GM23338 (cell line): Measurements from ENCODE around the gene COL9A2. TPM values are rescaled to one million over a fixed set of nuclear protein-coding genes. Genes with fewer than 3 reads are reported as not detected.

ENCODE experiments used
- ATAC-seq: fragments of 200-7000 bp; cut with Tn5 transposase; 3 replicates; pipeline ENCODE4 v1.9.1; 2020
- DNase-seq: peaks from one replicate; pipeline ENCODE4 v3.0.0-alpha.2; 2015; ENCODE audit warnings: low spot score
- H2AFZ ChIP-seq: fragments of 200-600 bp; sonication (generic); 2 replicates; pipeline ENCODE4 v1.8.0; 2016; ENCODE audit warnings: antibody characterized with exemption, mild to moderate bottlenecking, moderate library complexity
- H3F3A ChIP-seq: fragments of 200-600 bp; sonication (generic); replicated peaks from 2 replicates; pipeline ENCODE4 v1.8.0; 2017; ENCODE audit warnings: antibody characterized with exemption, mixed run types, low read depth
- H3K27ac ChIP-seq: fragments of 200-600 bp; sonication (generic); 2 replicates; pipeline ENCODE4 v1.6.1; 2016; ENCODE audit warnings: low read depth
- H3K27me3 ChIP-seq: fragments of 200-600 bp; sonication (generic); 2 replicates; pipeline ENCODE4 v1.8.0; 2016; ENCODE audit warnings: mild to moderate bottlenecking, mixed run types, moderate library complexity; ENCODE audit not compliant: insufficient read depth
- H3K36me3 ChIP-seq: fragments of 200-600 bp; sonication (generic); 2 replicates; pipeline ENCODE4 v1.8.0; 2016; ENCODE audit warnings: mild to moderate bottlenecking; ENCODE audit not compliant: insufficient read depth
- H3K4me1 ChIP-seq: fragments of 200-600 bp; sonication (generic); 2 replicates; pipeline ENCODE4 v1.8.0; 2016; ENCODE audit warnings: mild to moderate bottlenecking, moderate library complexity; ENCODE audit not compliant: insufficient read depth
- H3K4me2 ChIP-seq: fragments of 200-600 bp; sonication (generic); 2 replicates; pipeline ENCODE4 v1.7.1; 2017; ENCODE audit warnings: mixed run types
- H3K4me3 ChIP-seq: fragments of 200-600 bp; sonication (generic); 2 replicates; pipeline ENCODE4 v1.6.1; 2016; ENCODE audit warnings: mixed run types
- H3K79me2 ChIP-seq: fragments of 200-600 bp; sonication (generic); replicated peaks from 2 replicates; pipeline ENCODE4 v1.8.0; 2017; ENCODE audit warnings: mild to moderate bottlenecking; ENCODE audit not compliant: insufficient read depth
- H3K9me2 ChIP-seq: fragments of 200-600 bp; sonication (generic); 2 replicates; pipeline ENCODE4 v1.8.0; 2017; ENCODE audit not compliant: insufficient read depth
- H4K20me1 ChIP-seq: fragments of 200-600 bp; sonication (generic); replicated peaks from 2 replicates; pipeline ENCODE4 v1.8.0; 2017; ENCODE audit warnings: mild to moderate bottlenecking; ENCODE audit not compliant: insufficient read depth
- H3K27ac Mint-ChIP-seq: 2 replicates; pipeline ENCODE4 v1.8.0; 2020; ENCODE audit warnings: inconsistent platforms, mild to moderate bottlenecking, moderate library complexity, mixed read lengths
- H3K27me3 Mint-ChIP-seq: 3 replicates; pipeline ENCODE4 v1.8.0; 2022; ENCODE audit warnings: low read depth, mild to moderate bottlenecking, moderate library complexity, mixed read lengths, inconsistent platforms; ENCODE audit not compliant: insufficient read depth, poor library complexity
- H3K36me3 Mint-ChIP-seq: 3 replicates; pipeline ENCODE4 v1.8.0; 2021; ENCODE audit warnings: low read depth, mild to moderate bottlenecking, inconsistent platforms, moderate library complexity, mixed read lengths
- H3K4me1 Mint-ChIP-seq: 3 replicates; pipeline ENCODE4 v1.8.0; 2020; ENCODE audit warnings: mild to moderate bottlenecking, inconsistent platforms, mixed read lengths
- H3K4me3 Mint-ChIP-seq: 3 replicates; pipeline ENCODE4 v1.8.0; 2021; ENCODE audit warnings: moderate library complexity, mild to moderate bottlenecking, inconsistent platforms, mixed read lengths
- H3K9me3 Mint-ChIP-seq: 3 replicates; pipeline ENCODE4 v1.8.0; 2020; ENCODE audit warnings: moderate library complexity, mild to moderate bottlenecking, inconsistent platforms, mixed read lengths
- CREB1 ChIP-seq: fragments of 250-450 bp; sonication (Bioruptor Pico); IDR thresholded peaks from 2 replicates; pipeline ENCODE4 v1.5.0; 2020; ENCODE audit warnings: low read depth, mild to moderate bottlenecking, moderate library complexity
- EZH2 ChIP-seq: fragments of 200-600 bp; sonication (generic); IDR thresholded peaks from one replicate; pipeline ENCODE4 v1.8.0; 2017; ENCODE audit warnings: antibody characterized with exemption, mild to moderate bottlenecking, low read depth; ENCODE audit not compliant: unreplicated experiment
- EZH2phosphoT487 ChIP-seq: fragments of 200-600 bp; sonication (generic); IDR thresholded peaks from one replicate; pipeline ENCODE4 v1.8.1; 2018; ENCODE audit warnings: antibody characterized with exemption; ENCODE audit not compliant: unreplicated experiment
- STAT1 ChIP-seq: IDR thresholded peaks from one replicate; pipeline ENCODE4 v1.6.1; 2016; ENCODE audit warnings: antibody characterized with exemption; ENCODE audit not compliant: unreplicated experiment
- ZNF114 ChIP-seq: fragments of 250-450 bp; sonication (Bioruptor Pico); IDR thresholded peaks from 2 replicates; pipeline ENCODE4 v1.5.0; 2020; ENCODE audit warnings: mild to moderate bottlenecking, moderate library complexity
- polyA plus RNA-seq: library from polyadenylated mRNA; unstranded; fragments of >200 nt; fragmentation: Nextera tagmentation; extraction: Ambion mirVana; gene quantifications from 2 replicates; pipeline ENCODE4 v1.2.1, GENCODE V29; 2016
- total RNA-seq: library from RNA; depleted of rRNA; stranded (reverse); fragments of >200 nt; shearing (Covaris generic); gene quantifications from 2 replicates; pipeline ENCODE4 v1.2.3, GENCODE V29; 2014
- TF ChIP-seq, protein P1 (sequence below): IDR thresholded peaks from one replicate; pipeline ENCODE4 v1.6.1; 2018; ENCODE audit warnings: antibody characterized with exemption; ENCODE audit not compliant: unreplicated experiment

Gene COL9A2
- total and polyA plus RNA-seq, 2 experiments from 2014 or later = 2.6 to 2.8 TPM

- Mint-ChIP-seq H3K9me3 (no peaks in the 10 kb centered on the region), H3K4me1 (peaks cover 5% of the 10 kb centered on the region; the same call in 2 of the 3 replicates), H3K36me3 (peaks cover 48% of the 10 kb centered on the region), H3K27ac (no peak overlapping the region), H3K4me3 (no peak overlapping the region), H3K27me3 (peaks cover 6% of the 10 kb centered on the region)
- peaks cover 27% of the 10 kb centered on the region; the same call in 1 of the 2 replicates for H3K36me3 ChIP-seq
- H3K4me2 ChIP-seq = no peak overlapping the region
- H2AFZ ChIP-seq = no peak overlapping the region
- H4K20me1 ChIP-seq = peaks cover 16% of the 10 kb centered on the region
- no peak for DNase-seq
- H3K9me2 ChIP-seq = no peaks in the 10 kb centered on the region
- H3K4me1 ChIP-seq = no peaks in the 10 kb centered on the region
- no peaks in the 10 kb centered on the region for H3K27me3 ChIP-seq
- no peak overlapping the region for H3K27ac ChIP-seq
- TF ChIP-seq EZH2phosphoT487 = no peak
- TF ChIP-seq ZNF114 (CRISPR knock-in tag) = no peak
- no peak for TF ChIP-seq EZH2
- no peak overlapping the region for H3K4me3 ChIP-seq
- 0 out of 2 replicates have a peak, but pooled peaks cover 6% of the 10 kb centered on the region for H3K79me2 ChIP-seq
- H3F3A ChIP-seq = no peaks in the 10 kb centered on the region; the same call in 1 of the 2 replicates
- no peak for ATAC-seq
Measured at GRCh38 chr1:40273547-40274166, 43.4 kb downstream of the COL9A2 start.

GRCh38 chr1:40272653-40273213, 44.4 kb downstream of the COL9A2 start:
- no peak for DNase-seq
- peaks cover 16% of the 10 kb centered on the region for H4K20me1 ChIP-seq
- no peaks in the 10 kb centered on the region; the same call in 1 of the 2 replicates for H3F3A ChIP-seq
- no peak overlapping the region for H3K4me2 ChIP-seq
- peaks cover 6% of the 10 kb centered on the region for H3K27me3 Mint-ChIP-seq
- no peaks in the 10 kb centered on the region for H3K9me2 ChIP-seq
- H3K4me3 Mint-ChIP-seq = no peak overlapping the region
- no peaks in the 10 kb centered on the region for H3K9me3 Mint-ChIP-seq
- H3K27ac ChIP-seq = no peak overlapping the region
- ATAC-seq = no peak
- no peaks in the 10 kb centered on the region for H3K4me1 ChIP-seq
- no peak overlapping the region for H3K27ac Mint-ChIP-seq
- H3K27me3 ChIP-seq = no peaks in the 10 kb centered on the region
- peaks cover 31% of the 10 kb centered on the region; the same call in 1 of the 2 replicates for H3K36me3 ChIP-seq
- H3K79me2 ChIP-seq = 0 out of 2 replicates have a peak, but pooled peaks cover 6% of the 10 kb centered on the region
- peaks cover 56% of the 10 kb centered on the region for H3K36me3 Mint-ChIP-seq
- H3K4me1 Mint-ChIP-seq = peaks cover 5% of the 10 kb centered on the region; the same call in 2 of the 3 replicates
- H3K4me3 ChIP-seq = no peak overlapping the region
- no peak for TF ChIP-seq STAT1
- TF ChIP-seq, protein P1, sequence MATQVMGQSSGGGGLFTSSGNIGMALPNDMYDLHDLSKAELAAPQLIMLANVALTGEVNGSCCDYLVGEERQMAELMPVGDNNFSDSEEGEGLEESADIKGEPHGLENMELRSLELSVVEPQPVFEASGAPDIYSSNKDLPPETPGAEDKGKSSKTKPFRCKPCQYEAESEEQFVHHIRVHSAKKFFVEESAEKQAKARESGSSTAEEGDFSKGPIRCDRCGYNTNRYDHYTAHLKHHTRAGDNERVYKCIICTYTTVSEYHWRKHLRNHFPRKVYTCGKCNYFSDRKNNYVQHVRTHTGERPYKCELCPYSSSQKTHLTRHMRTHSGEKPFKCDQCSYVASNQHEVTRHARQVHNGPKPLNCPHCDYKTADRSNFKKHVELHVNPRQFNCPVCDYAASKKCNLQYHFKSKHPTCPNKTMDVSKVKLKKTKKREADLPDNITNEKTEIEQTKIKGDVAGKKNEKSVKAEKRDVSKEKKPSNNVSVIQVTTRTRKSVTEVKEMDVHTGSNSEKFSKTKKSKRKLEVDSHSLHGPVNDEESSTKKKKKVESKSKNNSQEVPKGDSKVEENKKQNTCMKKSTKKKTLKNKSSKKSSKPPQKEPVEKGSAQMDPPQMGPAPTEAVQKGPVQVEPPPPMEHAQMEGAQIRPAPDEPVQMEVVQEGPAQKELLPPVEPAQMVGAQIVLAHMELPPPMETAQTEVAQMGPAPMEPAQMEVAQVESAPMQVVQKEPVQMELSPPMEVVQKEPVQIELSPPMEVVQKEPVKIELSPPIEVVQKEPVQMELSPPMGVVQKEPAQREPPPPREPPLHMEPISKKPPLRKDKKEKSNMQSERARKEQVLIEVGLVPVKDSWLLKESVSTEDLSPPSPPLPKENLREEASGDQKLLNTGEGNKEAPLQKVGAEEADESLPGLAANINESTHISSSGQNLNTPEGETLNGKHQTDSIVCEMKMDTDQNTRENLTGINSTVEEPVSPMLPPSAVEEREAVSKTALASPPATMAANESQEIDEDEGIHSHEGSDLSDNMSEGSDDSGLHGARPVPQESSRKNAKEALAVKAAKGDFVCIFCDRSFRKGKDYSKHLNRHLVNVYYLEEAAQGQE = no peak
- no peak for TF ChIP-seq CREB1
- H2AFZ ChIP-seq = no peak overlapping the region
